NK-92 (cell line): ENCODE data around the gene ITGB8.

Experiments used
- DNase-seq: peaks from one replicate; lab custom pipeline; 2025; ENCODE audit not compliant: unreplicated experiment; lab: John Stamatoyannopoulos, UW

The ITGB8 gene

DNA sequence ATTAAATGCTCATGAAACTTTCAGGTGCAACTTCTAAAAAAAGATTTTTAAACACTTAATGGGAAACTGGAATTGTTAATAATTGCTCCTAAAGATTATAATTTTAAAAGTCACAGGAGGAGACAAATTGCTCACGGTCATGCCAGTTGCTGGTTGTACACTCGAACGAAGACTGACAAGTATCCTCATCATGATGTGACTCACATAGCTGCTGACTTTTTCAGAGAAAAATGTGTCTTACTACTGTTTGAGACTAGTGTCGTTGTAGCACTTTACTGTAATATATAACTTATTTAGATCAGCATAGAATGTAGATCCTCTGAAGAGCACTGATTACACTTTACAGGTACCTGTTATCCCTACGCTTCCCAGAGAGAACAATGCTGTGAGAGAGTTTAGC lies 79.3 kb downstream of the ITGB8 start:
- DNase-seq: no peak

DNA sequence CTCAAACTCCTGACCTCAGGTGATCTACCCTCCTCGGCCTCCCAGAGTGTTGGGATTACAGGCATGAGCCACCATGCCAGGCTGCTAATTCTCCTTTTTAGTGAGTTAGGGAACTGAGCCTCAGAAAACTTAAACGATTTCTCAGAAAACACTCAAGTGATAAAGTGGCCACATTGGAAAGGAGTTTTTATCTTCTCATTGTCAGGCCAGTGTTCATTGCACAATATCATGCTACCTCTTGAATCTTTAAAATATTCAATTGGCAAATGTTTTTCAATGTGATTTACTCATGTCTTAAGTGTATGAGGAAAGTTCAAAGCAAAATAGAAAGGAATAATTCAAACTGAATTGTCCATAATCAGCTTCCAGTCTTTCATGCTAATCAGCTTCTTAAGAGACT lies 80.7 kb downstream of the ITGB8 start:
- DNase-seq: no peak

DNA sequence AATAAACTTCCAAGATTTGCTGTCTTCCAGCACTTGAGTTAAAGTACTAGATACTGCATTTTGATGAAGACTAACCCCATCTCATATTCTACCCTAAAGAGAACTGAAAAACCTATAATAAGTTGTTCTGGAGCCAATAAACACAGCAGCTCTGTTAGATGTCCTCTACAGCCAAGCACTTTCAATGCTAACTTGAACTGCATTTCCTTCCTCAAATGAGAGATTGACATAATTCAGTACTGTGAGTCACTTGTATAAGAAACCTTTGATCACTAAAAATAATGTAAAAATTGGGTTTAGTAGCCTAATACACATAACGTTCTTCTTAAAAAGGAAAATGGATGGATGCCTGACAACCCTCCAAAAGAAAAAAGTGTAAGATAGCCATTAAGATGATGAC lies 81.3 kb downstream of the ITGB8 start:
- DNase-seq: no peak

- no peak for DNase-seq
Measured at GRCh38 chr7:20417260-20417659, 86.6 kb downstream of the ITGB8 start.

- no peak for DNase-seq
Measured at GRCh38 chr7:20417675-20418382, 87.1 kb downstream of the ITGB8 start.

DNA sequence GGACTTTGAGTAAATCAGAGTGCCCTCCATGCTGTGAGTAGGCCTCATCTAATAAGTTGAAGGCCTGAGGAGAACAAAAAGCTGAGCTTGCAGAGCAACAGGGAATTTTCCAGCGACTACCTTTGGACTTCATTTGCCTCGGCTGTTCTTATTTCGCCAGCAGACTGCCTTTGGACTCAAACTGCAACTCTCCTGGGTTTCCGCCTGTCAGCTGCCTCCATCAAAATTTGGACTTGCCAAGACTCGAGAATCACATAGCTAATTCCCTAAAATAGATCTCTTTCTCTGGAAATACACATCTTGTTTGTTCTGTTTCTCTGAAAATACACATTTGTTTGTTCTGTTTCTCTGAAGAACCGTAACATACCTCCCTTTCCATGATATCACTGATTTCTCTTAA lies 93.8 kb downstream of the ITGB8 start:
- no peak for DNase-seq

- DNase-seq: no peak
Measured at GRCh38 chr7:20430664-20431063, 100.0 kb downstream of the ITGB8 start.

- no peak for DNase-seq
Measured at GRCh38 chr7:20431146-20431545, 100.4 kb downstream of the ITGB8 start.

DNA sequence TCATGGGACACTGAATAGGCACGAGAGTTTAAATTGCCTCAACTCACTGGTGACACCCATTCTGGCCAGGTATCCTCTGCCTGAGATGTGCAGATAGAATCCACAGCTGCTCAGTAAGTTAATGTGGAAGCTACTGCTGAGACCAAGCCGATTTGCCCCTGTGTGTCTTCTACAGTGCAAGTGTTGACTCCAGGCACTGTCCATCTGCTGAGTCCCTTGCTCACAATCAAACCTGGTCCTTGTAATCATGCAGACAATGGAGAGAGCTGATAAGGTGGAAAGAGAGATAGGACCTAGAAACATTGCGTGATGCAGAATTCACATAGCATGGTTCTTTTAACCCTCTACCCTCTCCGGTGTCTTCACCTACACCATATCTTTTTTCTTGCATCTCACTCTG lies 101.4 kb downstream of the ITGB8 start:
- no peak for DNase-seq

DNA sequence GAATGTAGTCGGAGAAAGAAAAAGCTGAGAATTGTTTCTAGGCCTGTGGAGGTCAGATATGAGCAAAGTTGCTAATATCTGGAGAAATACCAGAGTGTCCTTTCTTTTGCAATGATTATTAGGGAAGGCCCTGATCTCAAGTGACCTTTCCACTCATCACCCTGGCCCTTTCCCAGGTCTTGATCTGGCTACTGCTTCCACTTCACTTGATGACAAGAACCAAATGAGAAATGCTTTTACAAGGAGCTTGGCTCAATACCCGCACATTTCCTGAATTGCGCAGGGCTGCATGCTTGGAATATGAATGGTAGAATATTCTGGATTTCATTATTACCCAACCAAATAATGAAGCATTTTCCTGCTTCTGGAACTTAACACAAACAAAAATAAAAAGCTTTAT lies 104.6 kb downstream of the ITGB8 start:
- DNase-seq: no peak

- DNase-seq: no peak
Measured at GRCh38 chr7:20438248-20438647, 107.5 kb downstream of the ITGB8 start.

DNA sequence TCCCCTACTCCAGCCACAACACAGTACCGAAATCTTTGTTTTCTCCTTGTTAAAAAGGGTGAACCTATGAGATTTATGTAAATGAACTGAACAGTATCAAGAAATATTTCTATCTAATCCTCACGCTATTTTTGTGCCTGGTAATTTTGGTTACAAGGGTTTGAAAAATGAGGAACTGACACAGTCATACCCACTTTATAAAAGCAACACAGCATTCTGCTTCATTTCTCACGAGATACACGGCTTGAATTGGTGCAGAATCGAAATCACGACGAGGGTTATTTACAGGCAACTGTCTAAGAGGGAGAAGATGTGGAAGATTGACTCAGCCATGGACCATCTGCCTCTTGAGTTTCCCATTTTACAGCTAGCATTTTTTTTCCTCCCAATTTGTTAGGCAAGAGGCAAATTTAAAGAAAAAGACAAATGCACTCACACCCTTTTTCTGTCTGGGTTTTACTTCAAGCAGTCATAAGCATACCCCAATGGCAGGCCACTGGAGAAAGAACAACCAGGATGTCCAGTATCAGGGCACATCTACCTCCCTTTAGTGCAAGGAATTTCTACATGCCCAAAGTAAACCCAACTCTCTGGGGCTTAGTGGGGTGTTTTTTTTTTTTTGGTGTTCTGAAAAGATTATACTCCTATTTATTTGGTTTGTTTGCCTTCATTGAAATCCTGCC lies 108.1 kb downstream of the ITGB8 start:
- no peak for DNase-seq

DNA sequence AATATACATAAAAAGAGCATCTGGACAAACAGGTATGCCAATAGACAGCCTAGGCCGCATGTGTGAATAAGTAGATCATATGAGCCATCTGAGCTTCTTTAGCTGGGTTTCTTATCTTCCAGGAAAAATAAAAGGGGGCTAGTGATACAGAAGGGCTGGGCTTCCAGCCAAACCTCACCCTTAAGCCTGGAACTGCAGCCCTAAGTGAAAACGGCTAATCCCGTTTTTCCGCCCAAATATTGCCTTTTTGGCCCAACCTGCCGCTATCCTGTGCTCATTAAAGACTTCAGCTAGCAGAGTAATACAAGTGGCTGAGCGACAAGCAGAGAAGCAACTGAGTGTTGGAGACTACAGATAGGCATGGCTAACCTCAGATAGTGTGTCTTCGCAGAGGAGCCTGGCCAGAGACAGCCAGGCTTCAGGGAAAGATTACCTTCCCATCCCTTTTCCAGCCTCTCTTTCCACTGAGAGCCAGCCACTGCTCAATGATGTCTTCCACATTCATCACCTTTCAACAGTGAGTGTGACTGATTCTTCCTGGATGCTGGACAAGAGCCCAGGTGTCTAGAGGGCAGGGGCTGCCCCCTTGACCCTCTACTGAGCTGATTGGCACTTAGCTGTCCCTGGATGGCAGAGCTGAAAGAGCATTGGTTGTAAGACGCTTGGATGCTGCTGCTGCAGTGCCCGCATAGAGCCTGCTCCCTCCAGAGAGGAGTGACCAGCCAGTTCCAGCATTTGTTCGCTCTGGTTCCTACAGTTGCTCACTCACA lies 108.9 kb downstream of the ITGB8 start:
- DNase-seq: no peak

DNA sequence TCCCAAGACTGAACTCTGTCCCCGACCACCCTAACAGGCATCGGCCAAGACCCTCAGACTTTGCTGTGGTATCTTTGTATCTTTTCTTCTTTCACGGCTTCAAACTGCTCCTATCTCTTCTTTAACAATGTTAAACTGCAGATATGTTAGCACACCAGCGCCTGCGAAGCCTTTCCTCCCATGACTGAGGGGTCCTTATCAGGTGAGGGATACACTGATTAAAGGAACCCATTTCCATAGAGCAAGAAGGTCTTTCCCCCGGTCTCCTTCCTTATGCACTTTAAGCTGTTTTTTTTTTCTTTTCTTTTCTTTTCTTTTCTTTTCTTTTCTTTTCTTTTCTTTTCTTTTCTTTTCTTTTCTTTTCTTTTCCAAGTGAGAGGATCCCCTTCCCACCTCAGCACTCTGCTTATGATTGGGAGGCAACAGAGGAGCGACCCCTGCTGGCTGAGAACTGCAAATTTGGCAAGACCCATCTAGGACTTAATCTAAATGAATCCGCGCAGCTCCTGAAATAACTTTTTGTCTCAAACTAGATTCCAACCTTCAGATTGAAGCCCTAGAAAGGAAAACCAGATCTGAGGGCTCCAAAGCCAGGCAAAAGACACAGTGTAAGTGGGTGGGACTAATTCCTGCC lies 109.9 kb downstream of the ITGB8 start:
- no peak for DNase-seq

- no peak for DNase-seq
Measured at GRCh38 chr7:20441346-20441745, 110.6 kb downstream of the ITGB8 start.

- DNase-seq: no peak
Measured at GRCh38 chr7:20441991-20442441, 111.3 kb downstream of the ITGB8 start.

GRCh38 chr7:20442951-20443350 lies 112.3 kb downstream of the ITGB8 start:
- no peak for DNase-seq

- no peak for DNase-seq
Measured at GRCh38 chr7:20444030-20444800, 113.5 kb downstream of the ITGB8 start.

GRCh38 chr7:20447021-20447650 lies 116.4 kb downstream of the ITGB8 start:
- no peak for DNase-seq

DNA sequence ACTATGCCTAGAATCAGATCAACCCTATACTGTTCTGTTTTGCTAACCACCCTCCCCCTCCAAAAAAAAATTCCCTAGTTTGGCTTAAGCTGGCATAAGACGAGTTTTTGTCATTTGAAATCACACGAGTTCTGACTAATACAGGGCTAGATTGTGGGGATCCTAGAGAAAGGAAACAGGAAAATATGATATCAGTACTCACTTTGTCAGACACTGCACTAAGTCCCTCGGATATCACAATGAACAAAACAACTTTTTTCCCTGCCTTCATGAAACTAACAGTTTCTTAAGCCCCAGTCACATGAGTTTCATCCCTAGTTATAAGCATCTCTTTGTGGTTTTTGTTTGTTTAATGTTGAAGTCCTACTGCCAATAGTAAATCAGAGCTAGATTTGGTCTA lies 118.5 kb downstream of the ITGB8 start:
- DNase-seq: no peak
